Upper lobe of left lung (tissue), 6 donors: Measurements from ENCODE around the gene OR2K2. TPM values are rescaled to one million over a fixed set of nuclear protein-coding genes. Genes with fewer than 3 reads are reported as not detected.

Experiments used
- ATAC-seq, 2 donors: fragments of 200-7000 bp; cut with Tn5 transposase; one replicate each; pipeline ENCODE4 v1.9.1; 2022; ENCODE audit warnings: mild to moderate bottlenecking in 2 of 2, moderate library complexity in 2 of 2; ENCODE audit not compliant: low FRiP score in 2 of 2
- DNase-seq, 2 donors: peaks; one replicate each; pipeline ENCODE4 v3.0.0-alpha.2; 2019 to 2020
- H3K27ac ChIP-seq, 4 donors: fragments of 200-600 bp; sonication (generic); one replicate each; pipeline ENCODE4 v1.5.1; 2016 to 2019
- H3K27me3 ChIP-seq, 4 donors: fragments of 200-600 bp; sonication (generic); one replicate each; pipeline ENCODE4 v1.5.1; 2017 to 2019
- H3K36me3 ChIP-seq, 4 donors: fragments of 200-600 bp; sonication (generic); one replicate each; pipeline ENCODE4 v1.5.1; 2016 to 2019
- H3K4me1 ChIP-seq, 4 donors: fragments of 200-600 bp; sonication (generic); one replicate each; pipeline ENCODE4 v1.5.1; 2018 to 2019
- H3K4me3 ChIP-seq, 4 donors: fragments of 200-600 bp; sonication (generic); one replicate each; pipeline ENCODE4 v1.5.1; 2017 to 2019; ENCODE audit warnings: mild to moderate bottlenecking in 2 of 4, moderate library complexity in 1 of 4
- H3K9me3 ChIP-seq, 4 donors: fragments of 200-600 bp; sonication (generic); one replicate each; pipeline ENCODE4 v1.5.1; 2018 to 2019
- CTCF ChIP-seq, 6 experiments: fragments of 450-650 bp in 4 of 6; fragments of 200-600 bp in 2 of 6; sonication (generic) in 2 of 6; IDR thresholded peaks; one replicate each; pipeline ENCODE4 v1.5.1; 2016 to 2019; ENCODE audit warnings: antibody characterized with exemption in 6 of 6
- EP300 ChIP-seq, 4 donors: sonication (generic); formaldehyde crosslinking; IDR thresholded peaks; one replicate each; pipeline ENCODE4 v1.5.1; 2017; ENCODE audit warnings: antibody characterized with exemption in 4 of 4, control low read depth in 2 of 4
- POLR2A ChIP-seq, 4 donors: fragments of 450-650 bp; IDR thresholded peaks; one replicate each; pipeline ENCODE4 v1.5.1; 2016 to 2017; ENCODE audit warnings: antibody characterized with exemption in 4 of 4, mild to moderate bottlenecking in 2 of 4
- POLR2AphosphoS5 ChIP-seq, 2 donors: sonication (generic); formaldehyde crosslinking; IDR thresholded peaks; one replicate each; pipeline ENCODE4 v1.5.1; 2017; ENCODE audit warnings: antibody characterized with exemption in 2 of 2
- WGBS, 2 donors: methylation state at CpG; one replicate each; pipeline ENCODE4 v1.1.5; 2017 to 2018; 5-methylcytosine and 5-hydroxymethylcytosine counted together
- total RNA-seq, 6 donors: library from RNA; depleted of rRNA in 4 of 6; stranded (reverse); fragments of >200 nt in 4 of 6; gene quantifications; one replicate each; pipeline versions ENCODE4 v1.1.0 to v1.2.1, GENCODE V29; 2016 to 2021
- donor health status: DM: no; HTN: no; CAD: no; lungs with moderate emphysema.
- donor health status: DM: no; HTN: yes; CAD: no; lungs with severe emphysema.

The OR2K2 gene
- total RNA-seq, 6 donors from 2014 or later: not detected

GRCh38 chr9:111298731-111299598, 31.1 kb downstream of the OR2K2 start:
- no peak for DNase-seq
- Histone ChIP-seq H3K4me3 (no peak overlapping the region), H3K9me3 (no peaks in the 10 kb centered on the region), H3K4me1 (no peaks in the 10 kb centered on the region), H3K27me3 (no peaks in the 10 kb centered on the region), H3K36me3 (no peaks in the 10 kb centered on the region), H3K27ac (peak overlapping the region in 1 of 4 donors; percentile 25)
- no peak for TF ChIP-seq POLR2A (IDR thresholded peaks at IDR 0.05)
- TF ChIP-seq CTCF (IDR thresholded peaks at IDR 0.05): peak; percentile 47 to 85 (median 75)
- TF ChIP-seq POLR2AphosphoS5 (IDR thresholded peaks at IDR 0.05): peak in 1 of 2 donors; percentile 19
- peak in 1 of 4 donors; percentile 5 for TF ChIP-seq EP300 (IDR thresholded peaks at IDR 0.05)
- peak; percentile 82 to 91 for ATAC-seq
- WGBS, 2 donors: 23 to 26% methylated on average over 6 of the region's 6 CpGs

- no peak for DNase-seq
- WGBS, 2 donors: 87 to 88% methylated on average over 6 of the region's 6 CpGs
- Histone ChIP-seq H3K27ac (peak overlapping the region in 1 of 4 donors; percentile 25), H3K4me1 (no peaks in the 10 kb centered on the region), H3K27me3 (no peaks in the 10 kb centered on the region), H3K4me3 (no peak overlapping the region), H3K9me3 (no peaks in the 10 kb centered on the region), H3K36me3 (no peaks in the 10 kb centered on the region)
- no peak for TF ChIP-seq POLR2AphosphoS5 (IDR thresholded peaks at IDR 0.05)
- TF ChIP-seq EP300 (IDR thresholded peaks at IDR 0.05): no peak
- TF ChIP-seq POLR2A (IDR thresholded peaks at IDR 0.05): no peak
- TF ChIP-seq CTCF (IDR thresholded peaks at IDR 0.05): no peak
- ATAC-seq: no peak
Observed at GRCh38 chr9:111298111-111298510, 31.9 kb downstream of the OR2K2 start.

- no peaks in the 10 kb centered on the region for H3K9me3 ChIP-seq
- no peak for DNase-seq
- no peak for TF ChIP-seq POLR2A (IDR thresholded peaks at IDR 0.05)
- TF ChIP-seq EP300 (IDR thresholded peaks at IDR 0.05): no peak
- TF ChIP-seq CTCF (IDR thresholded peaks at IDR 0.05): no peak
- TF ChIP-seq POLR2AphosphoS5 (IDR thresholded peaks at IDR 0.05): no peak
- 76 to 79% methylated on average over 2 of the region's 2 CpGs for WGBS, 2 donors
- no peaks in the 10 kb centered on the region for H3K4me1 ChIP-seq
- no peaks in the 10 kb centered on the region for H3K27me3 ChIP-seq
- H3K27ac ChIP-seq: no peak overlapping the region
- no peaks in the 10 kb centered on the region for H3K36me3 ChIP-seq
- ATAC-seq: no peak
- H3K4me3 ChIP-seq: no peak overlapping the region
Observed at GRCh38 chr9:111297066-111297824, 32.8 kb downstream of the OR2K2 start.

- no peak for ATAC-seq
Observed at GRCh38 chr9:111294691-111295451, 35.2 kb downstream of the OR2K2 start.

More at GRCh38 chr9:111294691-111295451, 35.2 kb downstream of the OR2K2 start:
- Histone ChIP-seq H3K9me3 (no peaks in the 10 kb centered on the region), H3K4me1 (no peaks in the 10 kb centered on the region), H3K4me3 (no peak overlapping the region), H3K36me3 (no peaks in the 10 kb centered on the region), H3K27ac (no peak overlapping the region), H3K27me3 (no peaks in the 10 kb centered on the region)
- 74% methylated on average over 2 of the region's 2 CpGs for WGBS, 2 donors
- TF ChIP-seq POLR2A (IDR thresholded peaks at IDR 0.05): no peak
- no peak for TF ChIP-seq POLR2AphosphoS5 (IDR thresholded peaks at IDR 0.05)
- no peak for TF ChIP-seq EP300 (IDR thresholded peaks at IDR 0.05)
- no peak for TF ChIP-seq CTCF (IDR thresholded peaks at IDR 0.05)
- no peak for DNase-seq
